Measurements from ENCODE around the gene CASP6.

DNA sequence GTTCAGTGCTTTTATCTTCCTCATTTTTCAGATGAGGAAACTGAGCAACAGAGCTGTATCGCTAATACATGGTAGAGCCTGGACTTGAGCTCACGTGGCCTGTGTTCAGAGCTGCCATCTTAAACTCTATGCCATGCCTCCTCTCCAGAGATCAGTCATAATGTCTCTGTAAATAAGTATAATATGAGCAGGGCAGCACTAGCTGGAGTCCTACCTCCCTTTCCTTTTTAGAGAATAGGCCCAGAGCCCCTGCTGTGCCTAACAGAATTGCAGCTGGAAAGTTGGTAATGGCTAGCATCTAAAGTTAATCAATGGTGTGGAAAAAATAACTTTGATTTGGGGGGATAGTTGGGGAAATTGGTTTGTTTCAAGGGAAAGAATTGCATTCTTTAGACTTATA, 20.4 kb downstream of the CASP6 start:
- TF ChIP-seq, protein P1, sequence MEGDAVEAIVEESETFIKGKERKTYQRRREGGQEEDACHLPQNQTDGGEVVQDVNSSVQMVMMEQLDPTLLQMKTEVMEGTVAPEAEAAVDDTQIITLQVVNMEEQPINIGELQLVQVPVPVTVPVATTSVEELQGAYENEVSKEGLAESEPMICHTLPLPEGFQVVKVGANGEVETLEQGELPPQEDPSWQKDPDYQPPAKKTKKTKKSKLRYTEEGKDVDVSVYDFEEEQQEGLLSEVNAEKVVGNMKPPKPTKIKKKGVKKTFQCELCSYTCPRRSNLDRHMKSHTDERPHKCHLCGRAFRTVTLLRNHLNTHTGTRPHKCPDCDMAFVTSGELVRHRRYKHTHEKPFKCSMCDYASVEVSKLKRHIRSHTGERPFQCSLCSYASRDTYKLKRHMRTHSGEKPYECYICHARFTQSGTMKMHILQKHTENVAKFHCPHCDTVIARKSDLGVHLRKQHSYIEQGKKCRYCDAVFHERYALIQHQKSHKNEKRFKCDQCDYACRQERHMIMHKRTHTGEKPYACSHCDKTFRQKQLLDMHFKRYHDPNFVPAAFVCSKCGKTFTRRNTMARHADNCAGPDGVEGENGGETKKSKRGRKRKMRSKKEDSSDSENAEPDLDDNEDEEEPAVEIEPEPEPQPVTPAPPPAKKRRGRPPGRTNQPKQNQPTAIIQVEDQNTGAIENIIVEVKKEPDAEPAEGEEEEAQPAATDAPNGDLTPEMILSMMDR (conservative IDR thresholded peaks at IDR 0.05), result no peak
- no peak for TF ChIP-seq EZH2 (IDR thresholded peaks at IDR 0.05; ENCODE audit: low read depth)
